Right renal pelvis (tissue), 4 donors: ENCODE measurements around the gene CASP5. TPM values are rescaled to one million over a fixed set of nuclear protein-coding genes. Genes with fewer than 3 reads are reported as not detected.
A peak's percentile ranks its signal among the peaks of the same experiment; 100 is the strongest.

Experiments
- DNase-seq, 4 donors: peaks; one replicate each; pipeline ENCODE4 v3.0.0-alpha.2; 2013; ENCODE audit warnings: low read depth in 4 of 4, low spot score in 3 of 4, missing footprints in 1 of 4
- polyA plus RNA-seq, 4 donors: library from polyadenylated mRNA; unstranded; fragments of 120-200 nt; gene quantifications; one replicate each; pipeline ENCODE4 v1.2.1, GENCODE V29; 2013; ENCODE audit not compliant: insufficient read length in 4 of 4

Gene CASP5
- polyA plus RNA-seq, 4 donors = not detected

- no peak for DNase-seq
Observed at GRCh38 chr11:104968856-104969776, 53.9 kb downstream of the CASP5 start.

GRCh38 chr11:104968355-104968855, 54.6 kb downstream of the CASP5 start, which contains the start of gene CASP4:
Gene CASP4 (minus strand): TSS chr11:104968574. CDS start chr11:104968525, 49 bp downstream.
- peak in 1 of 4 donors; percentile 22 for DNase-seq

GRCh38 chr11:104967534-104968354, 55.2 kb downstream of the CASP5 start:
- no peak for DNase-seq

GRCh38 chr11:104965735-104966134, 57.2 kb downstream of the CASP5 start:
- no peak for DNase-seq

GRCh38 chr11:104964247-104964646, 58.7 kb downstream of the CASP5 start:
- no peak for DNase-seq

GRCh38 chr11:104962852-104963251, 60.1 kb downstream of the CASP5 start:
- DNase-seq = no peak

GRCh38 chr11:104957280-104957679, 65.7 kb downstream of the CASP5 start:
- DNase-seq = no peak

- DNase-seq = no peak
Observed at GRCh38 chr11:104956528-104956927, 66.4 kb downstream of the CASP5 start.

GRCh38 chr11:104946907-104947306, 76.1 kb downstream of the CASP5 start:
- no peak for DNase-seq

Other genes starting within 250 kb of the CASP5 start
- under 1 TPM; 0.73 to 0.80 (median 0.73) TPM for gene CASP12, start 124.7 kb downstream of the CASP5 start, polyA plus RNA-seq
- gene CASP4, start 54.6 kb downstream of the CASP5 start, polyA plus RNA-seq = 10 to 100 TPM; 16.2 to 23.4 (median 19.4) TPM
- 1 to 10 TPM; 3.4 to 6.4 (median 4.4) TPM for gene CASP1, start 12.0 kb upstream of the CASP5 start, polyA plus RNA-seq
- 1 to 10 TPM; 1.7 to 2.6 (median 2.4) TPM for gene CARD16, start 22.2 kb upstream of the CASP5 start, polyA plus RNA-seq
- gene CARD18, start 116.6 kb upstream of the CASP5 start, polyA plus RNA-seq = not detected